GM23248 (cell line): ENCODE data around the gene DKKL1.

ENCODE experiments used
- EZH2 ChIP-seq: fragments of 200-600 bp; sonication (generic); IDR thresholded peaks from 2 replicates; pipeline ENCODE4 v1.6.1; 2018; ENCODE audit warnings: antibody characterized with exemption, mild to moderate bottlenecking; ENCODE audit not compliant: insufficient read depth, poor library complexity, severe bottlenecking
- EZH2phosphoT487 ChIP-seq: fragments of 200-600 bp; sonication (generic); IDR thresholded peaks from 2 replicates; pipeline ENCODE4 v1.6.1; 2018; ENCODE audit warnings: antibody characterized with exemption, moderate library complexity, mild to moderate bottlenecking, low read depth; ENCODE audit not compliant: insufficient read depth

DNA sequence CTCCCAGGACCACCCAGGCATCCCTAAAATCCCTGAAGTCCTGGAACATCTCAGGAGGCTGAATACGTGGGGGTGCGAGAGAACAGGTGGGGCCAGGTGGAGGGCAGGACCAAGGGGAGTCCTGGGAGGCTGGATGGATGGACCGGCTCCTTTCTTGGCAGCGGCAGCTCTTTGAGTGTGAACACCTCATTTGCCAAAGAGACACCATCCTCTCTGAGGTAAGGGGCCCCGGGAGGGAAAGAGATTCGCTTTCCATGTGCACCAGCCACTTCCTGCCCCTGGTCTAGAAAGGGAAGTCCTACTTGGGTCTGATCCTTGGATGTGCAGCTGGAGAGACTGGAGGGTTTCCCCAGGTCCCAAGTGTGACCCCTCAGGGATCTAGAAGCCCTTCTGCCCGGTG is 43.4 kb downstream of the DKKL1 start:
- no peak for TF ChIP-seq EZH2
- no peak for TF ChIP-seq EZH2phosphoT487
